ENCODE measurements around the gene DDI2. TPM values are rescaled to one million over a fixed set of nuclear protein-coding genes. Genes with fewer than 3 reads are reported as not detected.

Gene DDI2
- total RNA-seq, 2 donors from 2014 or later: 28.6 to 38.7 TPM

DNA sequence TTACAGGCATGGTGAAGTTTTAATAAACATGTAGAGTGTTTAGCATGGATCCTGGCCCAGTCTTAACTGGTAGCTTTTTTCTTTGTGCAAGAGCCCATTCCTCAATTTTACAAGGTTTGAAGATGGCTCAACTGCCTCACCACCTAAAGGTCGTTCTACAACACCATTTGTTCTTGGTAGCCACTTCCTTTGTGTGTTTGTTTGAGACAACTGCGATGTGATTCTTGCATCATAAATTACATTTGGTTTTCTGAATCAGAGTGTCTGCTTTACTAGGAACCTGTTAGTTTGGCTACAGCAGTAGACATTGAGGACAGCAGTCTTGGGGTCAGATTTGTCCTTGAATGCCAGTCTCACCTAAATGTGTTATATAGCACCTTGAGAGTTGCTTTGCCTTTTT, 70.2 kb downstream of the DDI2 start:
- no peaks in the 10 kb centered on the region for H3K4me1 ChIP-seq
- no peak overlapping the region for H3K27ac ChIP-seq
- intact Hi-C loops (cut with DNase I): no loop called here
- H3K4me3 ChIP-seq: no peak overlapping the region
- no peaks in the 10 kb centered on the region for H3K27me3 ChIP-seq
- DNase-seq: no peak
- H3K9ac ChIP-seq (ENCODE audit: low read depth in 2 of 2, low read length in 2 of 2): no peak overlapping the region
- H3K9me3 ChIP-seq: no peaks in the 10 kb centered on the region
- no peaks in the 10 kb centered on the region for H3K36me3 ChIP-seq
- TF ChIP-seq, protein P1, sequence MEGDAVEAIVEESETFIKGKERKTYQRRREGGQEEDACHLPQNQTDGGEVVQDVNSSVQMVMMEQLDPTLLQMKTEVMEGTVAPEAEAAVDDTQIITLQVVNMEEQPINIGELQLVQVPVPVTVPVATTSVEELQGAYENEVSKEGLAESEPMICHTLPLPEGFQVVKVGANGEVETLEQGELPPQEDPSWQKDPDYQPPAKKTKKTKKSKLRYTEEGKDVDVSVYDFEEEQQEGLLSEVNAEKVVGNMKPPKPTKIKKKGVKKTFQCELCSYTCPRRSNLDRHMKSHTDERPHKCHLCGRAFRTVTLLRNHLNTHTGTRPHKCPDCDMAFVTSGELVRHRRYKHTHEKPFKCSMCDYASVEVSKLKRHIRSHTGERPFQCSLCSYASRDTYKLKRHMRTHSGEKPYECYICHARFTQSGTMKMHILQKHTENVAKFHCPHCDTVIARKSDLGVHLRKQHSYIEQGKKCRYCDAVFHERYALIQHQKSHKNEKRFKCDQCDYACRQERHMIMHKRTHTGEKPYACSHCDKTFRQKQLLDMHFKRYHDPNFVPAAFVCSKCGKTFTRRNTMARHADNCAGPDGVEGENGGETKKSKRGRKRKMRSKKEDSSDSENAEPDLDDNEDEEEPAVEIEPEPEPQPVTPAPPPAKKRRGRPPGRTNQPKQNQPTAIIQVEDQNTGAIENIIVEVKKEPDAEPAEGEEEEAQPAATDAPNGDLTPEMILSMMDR (IDR thresholded peaks at IDR 0.05): no peak

DNA sequence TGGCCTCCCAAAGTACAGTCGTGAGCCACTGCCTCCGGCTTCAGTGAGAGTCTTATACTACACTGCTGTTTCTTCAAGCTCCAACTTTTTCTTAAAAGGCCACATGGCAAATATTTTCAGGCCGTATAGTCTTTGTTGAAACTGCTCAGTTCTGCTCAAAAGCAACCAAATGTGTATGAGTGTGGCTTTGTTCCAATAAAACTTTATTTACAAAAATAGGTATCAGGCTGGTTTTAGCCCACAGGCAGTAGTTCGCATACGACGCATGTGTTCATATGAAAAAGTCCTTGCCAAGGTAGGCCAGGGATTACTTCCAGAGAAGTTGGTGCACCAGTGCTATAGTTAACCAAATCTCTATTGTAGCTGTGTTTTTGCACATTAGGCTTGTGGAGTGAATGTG, 73.1 kb downstream of the DDI2 start:
- Histone ChIP-seq H3K4me3 (no peak overlapping the region), H3K27me3 (no peaks in the 10 kb centered on the region), H3K4me1 (no peaks in the 10 kb centered on the region), H3K9ac (ENCODE audit: low read depth in 2 of 2, low read length in 2 of 2) (no peak overlapping the region), H3K36me3 (no peaks in the 10 kb centered on the region), H3K27ac (no peak overlapping the region), H3K9me3 (no peaks in the 10 kb centered on the region)
- DNase-seq: no peak
- intact Hi-C loops (cut with DNase I): no loop called here
- TF ChIP-seq, protein P1 (IDR thresholded peaks at IDR 0.05): no peak

DNA sequence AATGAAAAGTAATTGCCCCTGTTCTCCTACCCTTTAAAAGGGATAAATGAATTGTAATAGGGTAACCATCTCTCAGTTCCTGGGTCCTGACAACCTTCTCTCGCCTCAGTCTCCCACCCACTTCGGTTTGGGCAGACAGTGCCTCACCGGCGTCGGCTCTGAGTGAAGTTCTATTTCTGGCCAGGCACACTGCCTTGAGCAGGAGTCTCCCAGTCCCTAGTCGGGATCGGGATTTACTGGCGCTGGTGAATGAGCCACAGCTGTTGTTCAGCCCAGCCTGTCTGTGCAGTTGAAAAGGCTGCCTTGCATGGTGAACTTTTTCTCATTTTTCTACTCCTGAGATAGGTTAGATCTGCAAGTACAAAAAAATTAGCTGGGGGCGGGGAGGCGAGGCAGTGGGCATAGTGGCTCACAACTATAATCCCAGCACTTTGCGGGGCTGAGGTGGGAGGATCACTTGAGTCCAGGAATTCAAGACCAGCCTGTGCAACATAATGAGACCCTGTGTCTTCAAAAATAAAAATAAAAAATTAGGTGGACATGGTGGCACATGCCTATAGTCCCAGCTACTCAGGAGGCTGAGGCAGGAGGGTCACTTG, 74.3 kb downstream of the DDI2 start:
- intact Hi-C loops (cut with DNase I): no loop called here
- no peaks in the 10 kb centered on the region for H3K36me3 ChIP-seq
- DNase-seq: no peak
- TF ChIP-seq, protein P1 (IDR thresholded peaks at IDR 0.05): no peak
- H3K4me1 ChIP-seq: no peaks in the 10 kb centered on the region
- H3K27ac ChIP-seq: no peak overlapping the region
- H3K27me3 ChIP-seq: no peaks in the 10 kb centered on the region
- H3K4me3 ChIP-seq: no peak overlapping the region
- no peaks in the 10 kb centered on the region for H3K9me3 ChIP-seq
- H3K9ac ChIP-seq (ENCODE audit: low read depth in 2 of 2, low read length in 2 of 2): no peak overlapping the region

DNA sequence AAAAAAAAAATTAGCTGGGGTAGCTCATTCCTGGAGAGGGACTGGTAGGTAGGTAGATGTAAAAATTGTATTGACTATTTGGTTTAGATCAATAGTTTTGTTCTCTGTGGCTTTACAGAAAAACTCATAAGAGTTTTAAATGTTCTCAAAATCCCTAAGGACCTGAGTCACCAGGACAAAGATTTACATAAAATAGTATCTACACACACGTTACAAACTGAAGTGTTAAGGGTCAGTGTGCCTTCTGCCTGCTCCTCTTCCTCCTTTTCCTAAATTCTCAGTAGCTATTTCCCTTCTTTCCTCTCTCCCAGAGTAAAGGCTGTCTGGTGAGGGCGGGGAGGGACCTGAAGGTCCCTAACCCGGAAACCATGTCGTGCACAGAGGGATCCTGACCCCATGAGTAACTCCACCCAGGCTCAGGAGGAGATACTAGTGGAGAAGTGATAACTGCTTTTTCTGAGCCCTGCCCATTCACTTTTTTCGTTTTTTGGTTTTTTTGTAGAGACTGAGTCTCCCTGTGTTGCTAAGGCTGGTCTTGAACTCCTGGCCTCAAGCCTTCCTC, 74.9 kb downstream of the DDI2 start:
- no peaks in the 10 kb centered on the region for H3K4me1 ChIP-seq
- no peak for DNase-seq
- H3K9ac ChIP-seq (ENCODE audit: low read depth in 2 of 2, low read length in 2 of 2): no peak overlapping the region
- no peaks in the 10 kb centered on the region for H3K27me3 ChIP-seq
- intact Hi-C loops (cut with DNase I): no loop called here
- H3K36me3 ChIP-seq: no peaks in the 10 kb centered on the region
- TF ChIP-seq, protein P1 (IDR thresholded peaks at IDR 0.05): no peak
- H3K4me3 ChIP-seq: no peak overlapping the region
- H3K27ac ChIP-seq: no peak overlapping the region
- no peaks in the 10 kb centered on the region for H3K9me3 ChIP-seq

DNA sequence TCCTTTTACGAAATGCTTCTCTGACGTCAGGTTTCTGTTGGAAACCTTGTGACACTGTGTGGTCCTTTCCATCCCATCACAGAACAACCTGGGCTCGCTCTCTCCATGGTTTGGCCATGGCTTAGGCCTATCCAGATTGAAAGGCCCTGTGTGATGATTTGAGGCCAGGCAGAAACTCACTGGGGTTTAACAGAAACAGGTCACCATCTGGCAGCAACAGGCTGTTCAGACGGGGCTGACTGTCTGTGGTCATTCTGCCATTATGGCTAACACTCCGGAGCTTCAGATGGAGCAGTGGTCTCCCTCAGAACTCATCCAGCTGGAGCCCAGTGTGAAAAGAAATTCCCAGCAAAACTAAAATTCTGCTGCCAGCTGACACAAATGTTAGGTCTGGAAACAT, 76.1 kb downstream of the DDI2 start:
- no peak overlapping the region for H3K4me3 ChIP-seq
- H3K27me3 ChIP-seq: no peaks in the 10 kb centered on the region
- peaks cover 4% of the 10 kb centered on the region for H3K4me1 ChIP-seq
- H3K36me3 ChIP-seq: no peaks in the 10 kb centered on the region
- H3K9me3 ChIP-seq: no peaks in the 10 kb centered on the region
- H3K27ac ChIP-seq: no peak overlapping the region
- H3K9ac ChIP-seq (ENCODE audit: low read depth in 2 of 2, low read length in 2 of 2): no peak overlapping the region
- DNase-seq: no peak
- TF ChIP-seq, protein P1 (IDR thresholded peaks at IDR 0.05): no peak
- intact Hi-C loops (cut with DNase I): no loop called here
